ENCODE results near the gene GPHB5. TPM values are rescaled to one million over a fixed set of nuclear protein-coding genes. Genes with fewer than 3 reads are reported as not detected.
A peak's percentile ranks its signal among the peaks of the same experiment; 100 is the strongest.

The GPHB5 gene
- total and polyA plus RNA-seq, 12 donors: not detected

- intact Hi-C loops (cut with DNase I): loop anchor here in 8 of 10 donors (2.0 to 5.0 kb wide), 6 partner anchors 99 to 1115 kb away; no protein-coding TSS in a partner anchor
- 69 to 83% methylated on average over 2 of the region's 2 CpGs for WGBS, 2 donors
- no peak overlapping the region for H3K4me3 ChIP-seq
These were observed 41.0 kb downstream of the GPHB5 start for GRCh38 chr14:63277591-63278183.

GRCh38 chr14:63276492-63277342 lies 42.0 kb downstream of the GPHB5 start:
- Histone ChIP-seq H3K36me3 (peaks cover 0 to 31% (median 0%) of the 10 kb centered on the region in 9 donors), H3K4me3 (no peak overlapping the region), H3K9me3 (no peaks in the 10 kb centered on the region), H3K27ac (peak overlapping the region in 1 of 10 donors; percentile 8), H3K4me1 (peaks cover 3 to 34% (median 8%) of the 10 kb centered on the region in 9 donors), H3K27me3 (no peaks in the 10 kb centered on the region)
- peak; percentile 58 to 86 (median 81) for TF ChIP-seq CTCF (IDR thresholded peaks at IDR 0.05)
- ATAC-seq: peak in 2 of 8 donors; percentile 29 to 47
- no peak for DNase-seq
- 41 to 45% methylated on average over 5 of the region's 5 CpGs for WGBS, 2 donors
- intact Hi-C loops (cut with DNase I): loop anchor here in 9 of 10 donors (1.0 to 5.0 kb wide), 7 partner anchors 98 to 1114 kb away; no protein-coding TSS in a partner anchor

More at GRCh38 chr14:63277591-63278183, 41.0 kb downstream of the GPHB5 start:
- DNase-seq: no peak
- Histone ChIP-seq H3K36me3 (peaks cover 0 to 29% (median 0%) of the 10 kb centered on the region in 9 donors), H3K4me1 (peaks cover 3 to 34% (median 8%) of the 10 kb centered on the region in 9 donors), H3K27ac (no peak overlapping the region), H3K27me3 (no peaks in the 10 kb centered on the region), H3K9me3 (no peaks in the 10 kb centered on the region)
- no peak for TF ChIP-seq CTCF (IDR thresholded peaks at IDR 0.05)
- ATAC-seq: peak in 1 of 8 donors; percentile 21

- Histone ChIP-seq H3K27ac (peak overlapping the region in 2 of 10 donors; percentile 8 to 25), H3K4me3 (no peak overlapping the region), H3K27me3 (no peaks in the 10 kb centered on the region), H3K4me1 (peaks cover 3 to 34% (median 8%) of the 10 kb centered on the region in 9 donors), H3K9me3 (no peaks in the 10 kb centered on the region), H3K36me3 (peaks cover 0 to 29% (median 0%) of the 10 kb centered on the region in 9 donors)
- TF ChIP-seq CTCF (IDR thresholded peaks at IDR 0.05): no peak
- intact Hi-C loops (cut with DNase I): loop anchor here in 9 of 10 donors (1.0 to 5.0 kb wide), 7 partner anchors 97 to 1114 kb away; no protein-coding TSS in a partner anchor
- DNase-seq (no peak), ATAC-seq (no peak)
- WGBS, 2 donors: 77 to 80% methylated on average over 4 of the region's 4 CpGs
These were observed 42.7 kb downstream of the GPHB5 start for GRCh38 chr14:63276016-63276415.

DNA sequence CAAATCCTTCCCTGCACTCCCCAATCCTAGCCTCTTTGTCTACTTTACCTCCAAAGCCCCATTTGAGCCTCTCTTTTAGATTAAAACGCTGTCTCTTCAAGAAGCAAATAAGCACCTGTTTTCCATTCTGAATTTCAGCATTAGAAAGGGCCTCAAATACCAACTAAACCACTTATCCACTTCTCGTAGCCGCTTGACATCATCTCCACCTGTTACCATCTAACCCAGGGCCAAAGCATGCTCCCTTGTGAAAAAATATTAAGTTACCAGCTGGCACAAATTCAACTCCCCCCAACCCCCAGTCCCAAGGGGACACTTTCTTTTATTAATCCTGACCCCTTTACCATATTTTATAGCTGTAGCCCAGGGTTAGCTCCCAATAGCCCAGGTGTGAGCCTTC lies 43.1 kb downstream of the GPHB5 start:
- DNase-seq (no peak), ATAC-seq (no peak)
- Histone ChIP-seq H3K4me1 (peaks cover 3 to 34% (median 8%) of the 10 kb centered on the region in 9 donors), H3K27me3 (no peaks in the 10 kb centered on the region), H3K9me3 (no peaks in the 10 kb centered on the region), H3K36me3 (peaks cover 0 to 25% (median 0%) of the 10 kb centered on the region in 9 donors), H3K4me3 (no peak overlapping the region), H3K27ac (peak overlapping the region in 1 of 10 donors; percentile 25)
- TF ChIP-seq CTCF (IDR thresholded peaks at IDR 0.05): no peak
- intact Hi-C loops (cut with DNase I): loop anchor here (1.0 to 5.0 kb wide), 8 partner anchors 97 to 1113 kb away; no protein-coding TSS in a partner anchor
- WGBS, 2 donors: 79 to 86% methylated on average over 3 of the region's 3 CpGs

Data from heart right ventricle (tissue), 16 donors.